ENCODE measurements around the gene MYBBP1A. TPM values are rescaled to one million over a fixed set of nuclear protein-coding genes. Genes with fewer than 3 reads are reported as not detected.
A peak's percentile ranks its signal among the peaks of the same experiment; 100 is the strongest.

Gene MYBBP1A
- polyA plus RNA-seq, 3 donors: 29.9 to 32.4 (median 31.5) TPM

GRCh38 chr17:4573115-4573514, 17.9 kb upstream of the MYBBP1A start:
- no peak for DNase-seq (ENCODE audit: low read depth in 3 of 3, low spot score in 2 of 3)

DNA sequence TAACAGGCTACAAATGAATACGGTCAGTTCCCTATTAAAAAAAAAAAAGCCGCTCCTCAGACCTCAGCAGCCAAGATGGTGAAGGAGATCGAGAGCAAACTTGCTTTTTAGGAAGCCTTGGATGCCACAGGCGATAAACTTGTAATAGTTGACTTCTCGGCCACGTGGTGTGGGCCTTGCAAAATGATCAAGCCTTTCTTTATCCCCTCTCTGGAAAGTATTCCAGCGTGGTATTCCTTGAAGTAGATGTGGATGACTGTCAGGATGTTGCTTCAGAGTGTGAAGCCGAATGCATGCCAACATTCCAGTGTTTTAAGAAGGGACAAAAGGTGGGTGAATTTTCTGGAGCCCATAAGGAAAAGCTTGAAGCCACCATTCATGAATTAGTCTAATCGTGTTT, 16.9 kb upstream of the MYBBP1A start:
- DNase-seq (ENCODE audit: low read depth in 3 of 3, low spot score in 2 of 3): no peak

DNA sequence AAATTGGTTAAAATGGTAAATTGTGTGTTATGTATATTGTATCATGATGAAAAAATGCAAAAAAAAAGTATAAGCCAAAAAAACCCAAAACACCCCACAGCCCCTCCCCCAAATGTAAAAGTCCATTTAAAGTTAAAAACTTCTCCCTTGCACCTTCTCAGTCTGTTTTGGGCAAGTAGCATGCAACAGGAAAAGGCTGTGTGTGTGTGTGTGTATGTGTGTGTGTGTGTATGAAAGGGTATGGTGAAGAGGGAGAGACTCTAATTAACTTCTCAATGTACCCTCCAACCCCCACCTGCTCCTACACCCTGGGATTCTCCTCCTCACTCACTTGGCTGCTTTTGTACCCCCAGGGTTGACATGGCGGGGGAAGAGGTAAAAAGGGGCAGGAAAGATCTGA, 14.4 kb upstream of the MYBBP1A start:
- no peak for DNase-seq (ENCODE audit: low read depth in 3 of 3, low spot score in 2 of 3)

DNA sequence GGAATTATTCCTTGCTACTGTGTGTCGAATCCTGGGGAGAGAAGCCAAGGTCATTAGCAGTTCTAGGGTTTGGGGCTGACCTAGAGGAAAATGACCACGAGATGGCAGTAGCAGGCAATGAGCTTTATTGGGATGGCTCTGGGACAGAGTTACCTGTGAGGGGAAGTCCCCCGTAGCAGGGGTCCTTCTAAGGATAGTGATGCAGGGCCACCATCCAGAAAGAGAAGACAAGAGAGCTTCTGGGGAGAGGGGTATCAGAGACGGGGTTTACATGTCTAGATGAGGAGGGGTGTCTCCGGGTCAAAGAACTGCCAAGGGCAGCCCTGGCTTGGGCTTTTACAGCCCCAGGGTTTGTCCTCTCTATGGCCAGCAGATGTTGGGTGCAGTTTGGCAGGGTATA, 11.6 kb upstream of the MYBBP1A start:
- peak in 1 of 3 donors; percentile 76 for DNase-seq (ENCODE audit: low read depth in 3 of 3, low spot score in 2 of 3)

DNA sequence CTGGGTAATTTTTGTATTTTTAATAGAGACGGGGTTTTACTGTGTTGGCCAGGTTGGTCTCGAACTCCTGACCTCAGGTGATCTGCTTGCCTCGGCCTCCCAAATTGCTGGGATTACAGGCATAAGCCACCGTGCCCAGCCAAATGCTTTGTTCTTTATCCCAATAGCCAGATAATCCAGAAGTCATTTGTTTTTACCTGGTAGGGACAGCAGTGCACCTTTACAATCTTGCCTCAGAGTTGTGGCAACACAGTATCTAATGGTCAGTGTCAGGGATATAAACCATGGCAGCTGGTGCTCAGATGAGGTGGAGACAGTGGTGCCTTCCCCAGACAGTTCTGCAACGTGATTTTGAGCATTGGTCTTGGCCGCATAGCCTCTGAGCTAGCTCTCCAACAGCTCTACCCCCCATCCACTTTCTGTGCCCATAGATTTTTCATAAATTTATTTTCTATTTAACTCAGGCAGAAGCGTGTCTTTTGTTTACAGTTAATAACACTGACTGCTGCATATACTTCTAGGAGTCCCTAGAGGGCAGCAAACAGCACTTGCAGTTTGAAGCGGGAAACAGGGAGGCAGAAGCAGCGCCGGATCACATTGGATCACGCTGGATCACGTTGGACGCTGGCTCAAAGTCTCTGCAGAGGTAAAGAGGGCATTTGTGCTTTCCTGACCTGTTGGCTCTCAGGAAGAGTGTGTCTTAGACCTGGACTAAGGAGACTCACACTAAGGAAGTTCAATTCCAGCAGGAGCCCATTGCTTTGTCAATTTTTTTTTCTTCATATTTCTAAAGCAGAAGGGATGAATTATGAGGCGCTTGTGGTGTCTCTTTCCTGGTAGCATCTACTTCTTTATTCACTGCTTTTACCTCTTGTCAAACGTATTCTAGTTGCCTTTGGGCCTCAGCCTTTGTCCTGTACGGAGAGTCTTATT, 10.3 kb upstream of the MYBBP1A start:
- no peak for DNase-seq (ENCODE audit: low read depth in 3 of 3, low spot score in 2 of 3)

- no peak for DNase-seq (ENCODE audit: low read depth in 3 of 3, low spot score in 2 of 3)
Measured at GRCh38 chr17:4562015-4562969, 7.1 kb upstream of the MYBBP1A start.

GRCh38 chr17:4560837-4561256, 5.7 kb upstream of the MYBBP1A start:
- DNase-seq (ENCODE audit: low read depth in 3 of 3, low spot score in 2 of 3): no peak

DNA sequence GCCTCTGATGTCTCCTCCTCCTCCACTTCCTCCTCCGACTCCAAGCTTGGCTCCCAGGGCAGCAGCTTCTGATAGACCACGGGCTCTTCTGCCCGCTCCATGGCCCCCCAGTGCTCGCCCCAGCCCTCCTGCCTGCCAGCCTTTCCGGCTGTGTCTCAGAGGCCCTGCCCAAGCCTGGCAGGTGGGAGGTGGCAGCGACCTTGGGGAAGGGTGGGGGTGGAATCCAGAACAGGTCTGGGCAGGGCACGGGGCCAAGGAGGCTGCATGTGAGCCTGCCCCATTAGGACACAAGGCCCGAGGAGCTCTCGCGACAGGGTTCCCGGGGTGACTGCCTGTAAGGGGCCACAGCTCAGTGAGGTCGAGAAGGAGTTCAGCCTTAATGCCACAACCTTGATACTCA, 5.2 kb upstream of the MYBBP1A start, which contains the start of gene GGT6:
Gene GGT6 (minus strand): TSS at position 157 of the 400 bp plus-strand sequence. CDS start 56 bp downstream, at position 101.
- no peak for DNase-seq (ENCODE audit: low read depth in 3 of 3, low spot score in 2 of 3)

DNA sequence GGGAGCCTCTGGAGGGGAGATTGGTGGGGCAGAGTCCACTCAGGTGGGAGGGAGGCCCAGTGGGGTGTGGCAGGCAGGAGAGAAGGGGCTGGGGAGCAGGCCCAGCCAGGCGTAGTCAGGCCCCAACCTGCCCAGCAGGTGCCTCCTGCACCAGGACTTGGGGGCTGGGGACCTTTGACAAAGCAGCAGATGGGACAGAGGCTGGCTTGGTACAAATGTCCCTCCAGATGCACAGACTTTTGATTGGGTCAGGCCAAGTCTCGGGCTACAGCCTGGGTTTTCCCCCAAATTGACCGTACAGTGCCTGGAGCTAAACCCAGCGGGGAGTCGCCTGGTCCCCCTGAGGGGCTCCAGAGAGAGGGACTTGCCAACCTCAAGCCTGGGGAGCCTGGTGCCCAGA, 4.8 kb upstream of the MYBBP1A start:
- no peak for DNase-seq (ENCODE audit: low read depth in 3 of 3, low spot score in 2 of 3)

GRCh38 chr17:4559139-4559791, 4.1 kb upstream of the MYBBP1A start:
- no peak for DNase-seq (ENCODE audit: low read depth in 3 of 3, low spot score in 2 of 3)

- DNase-seq (ENCODE audit: low read depth in 3 of 3, low spot score in 2 of 3): no peak
Measured at GRCh38 chr17:4558347-4558971, 3.3 kb upstream of the MYBBP1A start.

DNA sequence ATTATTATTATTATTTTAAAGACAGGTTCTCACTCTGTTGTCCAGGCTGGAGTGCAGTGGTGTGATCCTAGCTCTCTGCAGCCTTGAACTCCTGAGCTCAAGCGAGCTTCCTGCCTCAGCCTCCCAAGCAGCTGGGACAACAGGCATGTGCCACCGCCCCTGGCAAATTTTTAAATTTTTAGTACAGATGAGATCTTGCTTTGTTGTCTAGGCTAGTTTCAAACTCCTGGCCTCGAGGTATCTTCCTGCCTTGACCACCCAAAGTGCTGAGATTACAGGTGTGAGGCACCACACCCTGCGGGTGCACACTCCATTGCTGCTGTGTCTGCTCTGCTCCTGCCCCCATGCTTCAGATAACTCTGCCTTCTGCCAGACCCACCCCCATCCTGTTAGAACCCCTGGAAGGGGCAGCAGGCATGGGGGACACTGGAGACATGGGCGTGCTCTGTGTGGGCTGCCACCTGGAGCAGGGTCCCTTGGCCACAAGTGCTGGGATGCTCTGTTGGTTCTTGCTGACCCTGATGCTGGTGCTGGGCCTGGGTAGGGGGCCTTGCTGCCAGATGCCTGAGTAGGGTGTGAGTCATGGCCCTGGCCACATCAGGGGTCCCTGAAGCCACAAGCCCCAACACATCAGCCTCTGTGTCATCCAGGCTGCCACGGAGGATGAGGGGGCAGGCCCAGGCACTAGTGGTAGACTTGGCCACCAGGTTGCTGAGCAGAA, 2.6 kb upstream of the MYBBP1A start:
- DNase-seq (ENCODE audit: low read depth in 3 of 3, low spot score in 2 of 3): no peak

DNA sequence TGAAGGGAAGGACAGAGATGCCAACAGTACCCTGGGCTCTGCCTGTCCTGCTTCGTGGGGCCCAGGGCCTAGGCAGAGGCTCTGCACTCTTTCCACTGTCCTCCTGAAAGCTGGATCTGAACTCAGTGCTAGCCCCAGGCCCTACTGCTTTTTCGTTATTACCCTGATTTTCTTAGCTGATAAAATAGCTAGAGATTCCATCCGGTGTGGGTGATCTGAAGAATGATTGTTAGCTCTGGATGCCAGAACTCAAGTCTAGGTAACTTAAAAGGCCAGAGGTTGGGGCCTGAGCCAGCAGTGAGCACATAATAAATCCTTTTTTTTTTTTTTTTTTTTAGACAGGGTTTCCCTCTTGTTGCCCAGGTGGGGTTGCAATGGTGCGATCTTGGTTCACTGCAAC, 1.8 kb upstream of the MYBBP1A start:
- DNase-seq (ENCODE audit: low read depth in 3 of 3, low spot score in 2 of 3): no peak

DNA sequence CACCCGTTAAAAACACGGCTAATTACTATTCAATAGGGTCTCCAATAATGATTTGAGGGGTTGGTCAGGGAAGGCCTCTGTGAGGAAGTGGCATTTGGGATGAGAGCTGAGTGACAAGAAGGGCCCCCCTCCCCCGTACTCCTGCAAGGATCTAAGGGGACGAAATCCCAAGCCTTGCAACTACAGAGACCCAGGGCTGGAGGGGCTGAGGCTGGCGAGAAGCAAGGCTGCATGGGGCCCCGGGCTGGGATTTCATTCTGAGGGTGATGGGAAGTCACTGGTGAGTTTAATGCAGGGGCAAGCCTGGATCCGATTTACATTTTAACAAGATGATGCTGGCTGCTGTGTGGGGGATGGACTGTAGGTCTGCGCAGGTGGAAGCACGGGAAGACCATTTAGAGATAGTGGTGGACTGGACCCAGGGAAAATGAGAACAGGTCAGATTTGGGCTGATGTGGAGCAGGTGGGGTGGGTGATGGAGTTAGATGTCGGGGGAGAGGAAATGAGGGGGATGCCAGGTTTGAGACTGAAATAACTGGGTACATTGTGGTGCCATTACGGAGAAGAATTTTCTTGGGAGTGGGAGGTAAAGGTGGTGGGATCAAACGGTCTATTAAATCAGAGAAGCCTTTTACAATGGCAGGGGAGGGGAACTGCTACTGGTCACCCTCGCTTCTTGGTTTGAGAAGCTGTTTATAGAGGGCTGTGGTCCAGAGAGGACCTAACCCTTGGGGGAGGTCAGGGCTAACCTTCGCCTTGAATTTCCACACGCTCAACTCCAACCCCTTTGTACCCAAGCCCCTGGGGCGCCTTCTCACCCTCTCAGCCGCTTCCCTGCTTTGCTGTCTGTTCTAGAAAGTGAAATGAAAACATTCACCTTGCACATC, 932 bp upstream of the MYBBP1A start:
- no peak for DNase-seq (ENCODE audit: low read depth in 3 of 3, low spot score in 2 of 3)

GRCh38 chr17:4554441-4554996, 665 bp downstream of the MYBBP1A start:
- DNase-seq (ENCODE audit: low read depth in 3 of 3, low spot score in 2 of 3): no peak

DNA sequence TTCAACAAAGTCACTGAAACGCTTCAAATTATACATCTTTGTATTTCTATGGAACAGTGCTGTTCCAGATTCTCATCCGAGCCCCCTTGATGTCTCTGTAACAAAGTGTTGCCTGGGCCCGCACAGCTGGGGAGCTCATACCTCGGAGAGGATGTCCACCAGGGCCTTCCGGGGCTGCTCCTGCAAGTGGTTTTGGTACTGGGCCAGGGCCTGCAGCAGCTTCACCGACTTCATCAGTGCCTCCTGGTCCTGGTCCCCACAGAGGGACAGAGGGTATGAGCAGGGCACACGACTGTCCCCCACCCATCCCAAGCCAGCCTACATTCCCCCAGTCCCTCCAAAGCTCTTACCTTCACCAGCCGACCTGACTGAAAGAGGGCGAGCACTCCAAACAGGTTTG, 1.5 kb downstream of the MYBBP1A start:
- no peak for DNase-seq (ENCODE audit: low read depth in 3 of 3, low spot score in 2 of 3)

DNA sequence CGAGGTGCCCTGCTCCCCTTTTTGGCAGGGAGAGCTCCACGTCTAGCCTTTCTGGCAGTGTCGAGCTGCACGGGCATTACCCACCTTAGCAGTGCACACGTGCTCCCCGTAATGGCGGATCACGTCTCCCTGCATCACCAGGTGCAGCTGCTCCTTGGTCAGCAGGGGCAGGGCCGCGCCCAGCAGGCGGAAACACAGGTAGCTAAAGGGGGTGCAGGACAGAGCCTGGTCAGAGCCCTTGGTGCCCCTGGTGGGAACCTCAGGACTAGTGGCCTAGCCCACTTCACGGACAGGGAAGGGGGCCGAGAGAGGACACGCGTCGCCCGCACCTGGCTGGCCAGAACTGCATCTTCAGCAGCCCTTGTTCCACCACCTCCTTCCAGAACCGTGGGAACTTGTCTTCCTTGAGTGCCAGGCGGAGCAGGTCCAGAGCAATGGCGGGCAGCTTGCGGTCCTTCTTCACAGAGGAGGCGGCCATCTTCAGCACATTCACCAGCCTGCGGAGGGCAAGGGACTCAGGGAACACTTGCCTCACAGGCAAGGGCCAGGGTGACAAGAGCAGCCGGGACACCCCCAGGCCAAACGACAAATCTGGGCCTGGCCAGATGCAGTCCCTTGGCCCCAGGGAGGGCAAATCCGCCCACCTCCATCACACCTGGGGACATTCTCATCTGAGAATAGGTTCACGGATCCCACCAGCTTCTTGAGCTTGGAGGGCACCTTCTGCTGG, 3.2 kb downstream of the MYBBP1A start:
- DNase-seq (ENCODE audit: low read depth in 3 of 3, low spot score in 2 of 3): no peak

GRCh38 chr17:4551141-4551540, 4.0 kb downstream of the MYBBP1A start:
- no peak for DNase-seq (ENCODE audit: low read depth in 3 of 3, low spot score in 2 of 3)
